Measurements from ENCODE around the gene OR1S1. TPM values are rescaled to one million over a fixed set of nuclear protein-coding genes. Genes with fewer than 3 reads are reported as not detected.

OR1S1 gene
- total and polyA plus RNA-seq, 2 donors (not counting 3 experiments of a cell fraction or from before 2014, with no cell fraction given) = not detected

- DNase-seq (ENCODE audit: low read depth, low spot score) (no peak), FAIRE-seq (no peak)
- BruUV-seq (replicated peaks) = no TSS peak
- H3K79me2 ChIP-seq (ENCODE audit: control insufficient read depth, insufficient read depth, low read length) = no peaks in the 10 kb centered on the region
- H3K9me3 ChIP-seq (replicated peaks; ENCODE audit: control insufficient read depth, insufficient read depth, low read length) = no peaks in the 10 kb centered on the region
- H3K4me2 ChIP-seq (ENCODE audit: insufficient read depth, low read length) = no peak overlapping the region
- CTCF ChIA-PET = interaction anchor here (0.7 kb wide), 1 partner anchor 33 kb away, joined by 3 read pairs; no protein-coding TSS in a partner anchor
- H3K4me3 ChIP-seq (replicated peaks in 1 of 3; ENCODE audit: insufficient read depth in 1 of 3, low read depth in 1 of 3, low read length in 3 of 3) = no peak overlapping the region
- H2AFZ ChIP-seq (ENCODE audit: low read depth, low read length) = no peak overlapping the region
- dilution Hi-C loops (cut with MboI; ENCODE audit: extremely low pct_ligation_motif_present, low sequenced_read_pairs) = no loop called here
- intact Hi-C loops (cut with micrococcal nuclease) = no loop called here
- no peak overlapping the region for H3K9ac ChIP-seq (replicated peaks; ENCODE audit: extremely low read depth, insufficient read depth, low read length)
- H3K9me1 ChIP-seq (replicated peaks; ENCODE audit: control insufficient read depth, extremely low read depth, insufficient read depth, low read length) = no peaks in the 10 kb centered on the region
- POLR2A ChIA-PET = no interaction called here
- no peaks in the 10 kb centered on the region for H3K27me3 ChIP-seq (ENCODE audit: control insufficient read depth in 2 of 2, insufficient read depth in 2 of 2, low read length in 2 of 2)
- no peaks in the 10 kb centered on the region for H4K20me1 ChIP-seq (replicated peaks; ENCODE audit: control insufficient read depth, extremely low read depth, insufficient read depth, low read length)
- TF ChIP-seq MAX (IDR thresholded peaks at IDR 0.05; ENCODE audit: insufficient read depth, insufficient read length) (no peak), FOS (IDR thresholded peaks at IDR 0.05; ENCODE audit: borderline replicate concordance, insufficient read depth, low read length) (no peak), CTCF (IDR thresholded peaks at IDR 0.05; ENCODE audit: extremely low read depth in 1 of 2, insufficient read depth in 1 of 2, low read depth in 1 of 2, low read length in 2 of 2) (no peak), POLR2AphosphoS5 (IDR thresholded peaks at IDR 0.05; ENCODE audit: insufficient read depth, low read depth, low read length) (no peak), JUN (IDR thresholded peaks at IDR 0.05; ENCODE audit: borderline replicate concordance, insufficient read depth, insufficient read length, low read depth) (no peak), EZH2 (IDR thresholded peaks at IDR 0.05; ENCODE audit: borderline replicate concordance, low read depth, low read length, severe bottlenecking) (no peak), MYC (IDR thresholded peaks at IDR 0.05; ENCODE audit: low read depth, low read length) (no peak), GATA2 (IDR thresholded peaks at IDR 0.05; ENCODE audit: insufficient read depth, insufficient read length, low read depth, low read length) (no peak), POLR2A (IDR thresholded peaks at IDR 0.05; ENCODE audit: low read depth, low read length) (no peak)
- H3K4me1 ChIP-seq (ENCODE audit: control insufficient read depth, extremely low read depth, insufficient read depth, low read length) = no peaks in the 10 kb centered on the region
- no peaks in the 10 kb centered on the region for H3K36me3 ChIP-seq (ENCODE audit: control insufficient read depth in 2 of 2, extremely low read depth in 1 of 2, insufficient read depth in 2 of 2, low read length in 2 of 2)
- H3K27ac ChIP-seq (ENCODE audit: insufficient read depth, low read depth, low read length) = no peak overlapping the region
These were observed 47.5 kb downstream of the OR1S1 start for GRCh38 chr11:58259983-58260382.

Other genes starting within 250 kb of the OR1S1 start
- not detected in 2 replicates for gene OR9Q1, start 188.8 kb upstream of the OR1S1 start, total RNA-seq
- not detected in 2 replicates for gene OR9Q1, start 188.8 kb upstream of the OR1S1 start, polyA plus RNA-seq
- gene OR6Q1, start 181.8 kb upstream of the OR1S1 start, total RNA-seq = not detected in 2 replicates
- gene OR6Q1, start 181.8 kb upstream of the OR1S1 start, polyA plus RNA-seq = not detected in 2 replicates
- not detected in 2 replicates for gene OR9I1, start 87.2 kb upstream of the OR1S1 start, total RNA-seq
- gene OR9I1, start 87.2 kb upstream of the OR1S1 start, polyA plus RNA-seq = not detected in 2 replicates
- gene OR9Q2, start 23.6 kb upstream of the OR1S1 start, total RNA-seq = not detected in 2 replicates
- gene OR9Q2, start 23.6 kb upstream of the OR1S1 start, polyA plus RNA-seq = not detected in 2 replicates
- gene OR1S2, start 8.6 kb upstream of the OR1S1 start, total RNA-seq = not detected in 2 replicates
- gene OR1S2, start 8.6 kb upstream of the OR1S1 start, polyA plus RNA-seq = not detected in 2 replicates
- gene OR10Q1, start 16.2 kb downstream of the OR1S1 start, total RNA-seq = not detected in 2 replicates
- gene OR10Q1, start 16.2 kb downstream of the OR1S1 start, polyA plus RNA-seq = not detected in 2 replicates
- gene OR10W1, start 55.5 kb downstream of the OR1S1 start, total RNA-seq = not detected in 2 replicates
- not detected in 2 replicates for gene OR10W1, start 55.5 kb downstream of the OR1S1 start, polyA plus RNA-seq
- not detected in 2 replicates for gene OR5B17, start 146.3 kb downstream of the OR1S1 start, total RNA-seq
- gene OR5B17, start 146.3 kb downstream of the OR1S1 start, polyA plus RNA-seq = not detected in 2 replicates
- not detected in 2 replicates for gene OR5B3, start 194.2 kb downstream of the OR1S1 start, total RNA-seq
- gene OR5B3, start 194.2 kb downstream of the OR1S1 start, polyA plus RNA-seq = not detected in 2 replicates
- gene OR5B2, start 215.4 kb downstream of the OR1S1 start, total RNA-seq = not detected in 2 replicates
- not detected in 2 replicates for gene OR5B2, start 215.4 kb downstream of the OR1S1 start, polyA plus RNA-seq
- not detected in 2 replicates for gene OR5B12, start 229.5 kb downstream of the OR1S1 start, total RNA-seq
- gene OR5B12, start 229.5 kb downstream of the OR1S1 start, polyA plus RNA-seq = not detected in 2 replicates

Data from endothelial cell of umbilical vein (primary cell).